ENCODE measurements around the gene RWDD4.

DNA sequence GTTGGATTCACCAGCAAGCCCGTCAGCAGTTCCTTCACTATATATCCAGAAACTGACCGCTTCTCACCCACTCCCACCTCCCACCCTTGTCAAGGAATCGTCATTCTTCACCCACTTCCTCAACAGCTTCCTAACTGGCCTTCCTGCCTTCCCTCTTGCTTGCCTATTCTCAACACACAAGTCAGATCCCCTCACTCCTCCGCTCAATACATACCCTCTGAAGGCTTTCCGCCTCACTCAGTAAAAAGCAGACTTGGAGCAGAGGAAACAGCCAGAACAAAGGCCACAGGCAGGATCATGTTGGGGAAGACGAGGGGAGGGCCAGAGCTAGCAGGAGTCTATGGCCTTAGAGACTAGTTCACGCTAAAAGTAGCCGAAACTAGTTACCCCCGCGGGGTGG is 23.7 kb downstream of the RWDD4 start:
- TF ChIP-seq, protein P1, sequence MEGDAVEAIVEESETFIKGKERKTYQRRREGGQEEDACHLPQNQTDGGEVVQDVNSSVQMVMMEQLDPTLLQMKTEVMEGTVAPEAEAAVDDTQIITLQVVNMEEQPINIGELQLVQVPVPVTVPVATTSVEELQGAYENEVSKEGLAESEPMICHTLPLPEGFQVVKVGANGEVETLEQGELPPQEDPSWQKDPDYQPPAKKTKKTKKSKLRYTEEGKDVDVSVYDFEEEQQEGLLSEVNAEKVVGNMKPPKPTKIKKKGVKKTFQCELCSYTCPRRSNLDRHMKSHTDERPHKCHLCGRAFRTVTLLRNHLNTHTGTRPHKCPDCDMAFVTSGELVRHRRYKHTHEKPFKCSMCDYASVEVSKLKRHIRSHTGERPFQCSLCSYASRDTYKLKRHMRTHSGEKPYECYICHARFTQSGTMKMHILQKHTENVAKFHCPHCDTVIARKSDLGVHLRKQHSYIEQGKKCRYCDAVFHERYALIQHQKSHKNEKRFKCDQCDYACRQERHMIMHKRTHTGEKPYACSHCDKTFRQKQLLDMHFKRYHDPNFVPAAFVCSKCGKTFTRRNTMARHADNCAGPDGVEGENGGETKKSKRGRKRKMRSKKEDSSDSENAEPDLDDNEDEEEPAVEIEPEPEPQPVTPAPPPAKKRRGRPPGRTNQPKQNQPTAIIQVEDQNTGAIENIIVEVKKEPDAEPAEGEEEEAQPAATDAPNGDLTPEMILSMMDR (conservative IDR thresholded peaks at IDR 0.05; ENCODE audit: low read length) = no peak
- TF ChIP-seq EZH2phosphoT487 (IDR thresholded peaks at IDR 0.05; ENCODE audit: borderline replicate concordance, low read depth, low read length) = no peak
